HG02588 (cell line): ENCODE data around the gene SMYD3.
"Not testable (repeated sequence)": the region's sequence is repeated elsewhere in the genome, so short reads cannot be mapped to it uniquely, and the experiment has no call there.

Source experiments
- ATAC-seq: cut with Tn5 transposase; IDR thresholded peaks from one replicate; pipeline ENCODE4 v1.9.1; 2021; ENCODE audit warnings: mild to moderate bottlenecking, moderate library complexity; ENCODE audit not compliant: unreplicated experiment

Gene SMYD3

GRCh38 chr1:245972476-245972875, 534.6 kb downstream of the SMYD3 start:
- no peak for ATAC-seq

- ATAC-seq = no peak
Observed at GRCh38 chr1:245971711-245972085, 535.4 kb downstream of the SMYD3 start.

GRCh38 chr1:245971076-245971710, 535.9 kb downstream of the SMYD3 start:
- not testable (repeated sequence) for ATAC-seq

GRCh38 chr1:245969283-245969682, 537.8 kb downstream of the SMYD3 start:
- ATAC-seq = no peak

GRCh38 chr1:245968775-245969174, 538.3 kb downstream of the SMYD3 start:
- no peak for ATAC-seq

- ATAC-seq = no peak
Observed at GRCh38 chr1:245965398-245965797, 541.7 kb downstream of the SMYD3 start.

GRCh38 chr1:245963649-245964048, 543.4 kb downstream of the SMYD3 start:
- no peak for ATAC-seq

- no peak for ATAC-seq
Observed at GRCh38 chr1:245962453-245962852, 544.6 kb downstream of the SMYD3 start.

GRCh38 chr1:245961137-245961540, 545.9 kb downstream of the SMYD3 start:
- no peak for ATAC-seq

GRCh38 chr1:245960171-245960570, 546.9 kb downstream of the SMYD3 start:
- ATAC-seq = no peak

- ATAC-seq = no peak
Observed at GRCh38 chr1:245958016-245958415, 549.1 kb downstream of the SMYD3 start.

GRCh38 chr1:245957427-245957826, 549.7 kb downstream of the SMYD3 start:
- ATAC-seq = no peak

GRCh38 chr1:245956225-245956624, 550.9 kb downstream of the SMYD3 start:
- ATAC-seq = no peak

GRCh38 chr1:245953876-245954660, 553.0 kb downstream of the SMYD3 start:
- no peak for ATAC-seq

- ATAC-seq = no peak
Observed at GRCh38 chr1:245952383-245953026, 554.6 kb downstream of the SMYD3 start.

- ATAC-seq = no peak
Observed at GRCh38 chr1:245948786-245949185, 558.3 kb downstream of the SMYD3 start.

GRCh38 chr1:245946905-245947304, 560.2 kb downstream of the SMYD3 start:
- ATAC-seq = no peak

- ATAC-seq = not testable (repeated sequence)
Observed at GRCh38 chr1:245945136-245945535, 561.9 kb downstream of the SMYD3 start.

- ATAC-seq = no peak
Observed at GRCh38 chr1:245942856-245943255, 564.2 kb downstream of the SMYD3 start.

GRCh38 chr1:245941771-245942170, 565.3 kb downstream of the SMYD3 start:
- not testable (repeated sequence) for ATAC-seq

- ATAC-seq = no peak
Observed at GRCh38 chr1:245939756-245940345, 567.2 kb downstream of the SMYD3 start.

GRCh38 chr1:245938046-245938435, 569.0 kb downstream of the SMYD3 start:
- no peak for ATAC-seq
